B cell (primary cell): ENCODE results near the gene SCN8A. TPM values are rescaled to one million over a fixed set of nuclear protein-coding genes. Genes with fewer than 3 reads are reported as not detected.
"Not testable (repeated sequence)": the region's sequence is repeated elsewhere in the genome, so short reads cannot be mapped to it uniquely, and the experiment has no call there.

Source experiments
- ATAC-seq: fragments of 200-7000 bp; cut with Tn5 transposase; one replicate; pipeline ENCODE4 v1.10.0; 2021; ENCODE audit warnings: low read depth, mild to moderate bottlenecking, moderate number of reproducible peaks, moderate library complexity
- CTCF ChIA-PET: fragments of 350-600 bp; sonication (Branson Sonifier 250); formaldehyde crosslinking; loops from one replicate; lab custom pipeline; 2021; ENCODE audit warnings: antibody characterized with exemption, inconsistent platforms; lab: Charles Lee
- POLR2A ChIA-PET: fragments of 350-600 bp; sonication (Branson Sonifier 250); formaldehyde crosslinking; loops from one replicate; lab custom pipeline; 2021; ENCODE audit warnings: antibody characterized with exemption; lab: Charles Lee
- DNase-seq: peaks from one replicate; pipeline ENCODE4 v3.0.0; 2013
- H2AFZ ChIP-seq: 2 replicates; pipeline ENCODE4 v1.6.1; 2012; ENCODE audit warnings: mild to moderate bottlenecking, low read depth, low read length; ENCODE audit not compliant: insufficient read depth, poor library complexity, severe bottlenecking
- H3K27ac ChIP-seq, 2 donors: 1 replicate in 1 of 2; 2 replicates in 1 of 2; pipeline ENCODE4 v1.5.1; 2012 to 2013; ENCODE audit warnings: low read length in 2 of 2, mild to moderate bottlenecking in 2 of 2, moderate library complexity in 1 of 2
- H3K27me3 ChIP-seq, 4 experiments: fragments of 200-600 bp in 1 of 4; sonication (generic) in 1 of 4; replicated peaks in 1 of 4; 1 replicate in 2 of 4; 2 replicates in 2 of 4; pipeline versions ENCODE4 v1.6.1 to v1.7.0; 2013 to 2016; ENCODE audit warnings: low read length in 3 of 4, mild to moderate bottlenecking in 2 of 4, mixed read lengths in 1 of 4, moderate library complexity in 1 of 4; ENCODE audit not compliant: insufficient read depth in 4 of 4, control insufficient read depth in 3 of 4; ENCODE audit errors: control extremely low read depth in 1 of 4
- H3K36me3 ChIP-seq, 2 experiments: replicated peaks in 1 of 2; 1 replicate in 1 of 2; 2 replicates in 1 of 2; pipeline versions ENCODE4 v1.6.1 to v1.7.1; 2013; ENCODE audit warnings: low read length in 1 of 2; ENCODE audit not compliant: insufficient read depth in 2 of 2, control insufficient read depth in 1 of 2; ENCODE audit errors: control extremely low read depth in 1 of 2, extremely low read depth in 1 of 2
- H3K4me1 ChIP-seq, 2 donors: fragments of 200-600 bp in 1 of 2; sonication (generic) in 1 of 2; 1 replicate in 1 of 2; 2 replicates in 1 of 2; pipeline versions ENCODE4 v1.5.1 to v1.6.1; 2013 to 2017; ENCODE audit warnings: low read length in 2 of 2; ENCODE audit not compliant: control insufficient read depth in 2 of 2, insufficient read depth in 2 of 2
- H3K4me2 ChIP-seq: replicated peaks from 2 replicates; pipeline ENCODE3; 2012; ENCODE audit warnings: mild to moderate bottlenecking, low read depth, low read length; ENCODE audit not compliant: poor library complexity, severe bottlenecking
- H3K4me3 ChIP-seq, 5 experiments: fragments of 200-600 bp in 1 of 5; sonication (generic) in 1 of 5; 1 replicate in 3 of 5; 2 replicates in 2 of 5; pipeline versions ENCODE4 v1.5.1 to v1.7.0; 2011 to 2016; ENCODE audit warnings: low read length in 4 of 5, mild to moderate bottlenecking in 4 of 5, low read depth in 2 of 5, control low read depth in 1 of 5, moderate library complexity in 1 of 5; ENCODE audit not compliant: insufficient read depth in 1 of 5; ENCODE audit errors: control extremely low read depth in 1 of 5, extremely low read depth in 1 of 5
- H3K79me2 ChIP-seq: fragments of 200-600 bp; sonication (generic); one replicate; pipeline ENCODE4 v1.6.0; 2016; ENCODE audit warnings: low read length; ENCODE audit not compliant: control insufficient read depth, insufficient read depth
- H3K9ac ChIP-seq: fragments of 200-600 bp; sonication (generic); 2 replicates; pipeline ENCODE4 v1.6.1; 2017; ENCODE audit warnings: mild to moderate bottlenecking, low read length, moderate library complexity
- H3K9me3 ChIP-seq, 3 donors: one replicate each; pipeline versions ENCODE4 v1.6.1 to v1.7.1; 2013; ENCODE audit warnings: low read length in 2 of 3; ENCODE audit not compliant: control insufficient read depth in 2 of 3, insufficient read depth in 1 of 3; ENCODE audit errors: control extremely low read depth in 1 of 3
- H4K20me1 ChIP-seq: 2 replicates; pipeline ENCODE4 v1.6.0; 2012; ENCODE audit warnings: mild to moderate bottlenecking, low read length; ENCODE audit not compliant: insufficient read depth, control insufficient read depth, poor library complexity, severe bottlenecking
- H3K27ac Mint-ChIP-seq: one replicate; pipeline ENCODE4 v1.8.0; 2021; ENCODE audit warnings: mixed read lengths
- H3K27me3 Mint-ChIP-seq: one replicate; pipeline ENCODE4 v1.8.0; 2021; ENCODE audit warnings: mixed read lengths
- H3K4me1 Mint-ChIP-seq: one replicate; pipeline ENCODE4 v1.8.0; 2021; ENCODE audit warnings: mixed read lengths
- H3K4me3 Mint-ChIP-seq: one replicate; pipeline ENCODE4 v1.8.0; 2021; ENCODE audit warnings: mixed read lengths
- H3K9me3 Mint-ChIP-seq: one replicate; pipeline ENCODE4 v1.8.0; 2022; ENCODE audit warnings: mixed read lengths; ENCODE audit not compliant: insufficient read depth
- CTCF ChIP-seq: fragments of 200-600 bp; IDR thresholded peaks from one replicate; pipeline ENCODE4 v1.8.0; 2022; ENCODE audit warnings: antibody characterized with exemption, mild to moderate bottlenecking
- EZH2 ChIP-seq: IDR thresholded peaks from 2 replicates; pipeline ENCODE4 v1.6.1; 2012; ENCODE audit warnings: borderline replicate concordance, low read depth, mild to moderate bottlenecking, moderate library complexity, low read length; ENCODE audit not compliant: insufficient read depth, poor library complexity, severe bottlenecking
- WGBS: methylation state at CpG from one replicate; pipeline ENCODE4 v1.1.5; 2013; ENCODE audit warnings: missing lambda C conversion rate; ENCODE audit not compliant: insufficient coverage; 5-methylcytosine and 5-hydroxymethylcytosine counted together
- intact Hi-C: fragments of 100-400 bp; cut with micrococcal nuclease; formaldehyde crosslinking; loops from one replicate; pipeline ENCODE4 v1.10.0; 2022
- polyA plus RNA-seq: library from polyadenylated mRNA; depleted of rRNA; stranded (reverse); fragments of >200 nt; gene quantifications from 2 replicates; pipeline ENCODE4 v1.2.3, GENCODE V29; 2012
- total RNA-seq, 2 donors: library from RNA; stranded (reverse); fragments of 120-200 nt in 1 of 2; gene quantifications; 1 replicate in 1 of 2; 2 replicates in 1 of 2; pipeline versions ENCODE4 v1.2.3 to v1.2.4, GENCODE V29; 2013 to 2022

The SCN8A gene
- total and polyA plus RNA-seq, 2 donors (not counting 1 experiment from before 2014, with no cell fraction given), result 0.78 to 1.0 TPM

- ATAC-seq, result no peak
- no CpG with 5 or more reads among the region's 6 CpGs for WGBS
Measured at GRCh38 chr12:51797301-51797700, 206.3 kb downstream of the SCN8A start.

GRCh38 chr12:51798051-51798450 lies 207.0 kb downstream of the SCN8A start:
- H3K27ac Mint-ChIP-seq, H3K4me3 ChIP-seq, H3K9me3 Mint-ChIP-seq, H3K27me3 ChIP-seq, POLR2A ChIA-PET, DNase-seq, CTCF ChIA-PET, ATAC-seq, H3K4me1 Mint-ChIP-seq, H3K27me3 Mint-ChIP-seq, intact Hi-C loops, H3K9ac ChIP-seq, H3K9me3 ChIP-seq, H3K79me2 ChIP-seq, H4K20me1 ChIP-seq, H3K4me3 Mint-ChIP-seq, H2AFZ ChIP-seq, H3K36me3 ChIP-seq, H3K27ac ChIP-seq, H3K4me2 ChIP-seq, H3K4me1 ChIP-seq: not testable (repeated sequence)
- 100% methylated on average over 2 of the region's 4 CpGs for WGBS

More at GRCh38 chr12:51797301-51797700, 206.3 kb downstream of the SCN8A start:
- CTCF ChIA-PET, result no interaction called here
- no peaks in the 10 kb centered on the region for H3K9me3 Mint-ChIP-seq
- Histone ChIP-seq H3K4me2 (no peak overlapping the region), H3K4me3 (no peak overlapping the region), H3K36me3 (no peaks in the 10 kb centered on the region), H3K4me1 (no peaks in the 10 kb centered on the region), H4K20me1 (no peaks in the 10 kb centered on the region), H3K79me2 (no peaks in the 10 kb centered on the region), H2AFZ (no peak overlapping the region), H3K9me3 (no peaks in the 10 kb centered on the region), H3K27me3 (no peaks in the 10 kb centered on the region), H3K27ac (no peak overlapping the region), H3K9ac (no peak overlapping the region)
- TF ChIP-seq CTCF (no peak), EZH2 (no peak)
- intact Hi-C loops, result no loop called here
- POLR2A ChIA-PET, result no interaction called here
- no peaks in the 10 kb centered on the region for H3K27me3 Mint-ChIP-seq
- DNase-seq, result no peak
- H3K27ac Mint-ChIP-seq, result no peak overlapping the region
- H3K4me3 Mint-ChIP-seq, result no peak overlapping the region
- no peaks in the 10 kb centered on the region for H3K4me1 Mint-ChIP-seq
